Subcutaneous abdominal adipose tissue (tissue), 5 donors: ENCODE measurements around the gene MAOA.

Experiments used
- H3K27ac ChIP-seq: one replicate; pipeline ENCODE4 v1.7.0; 2013; ENCODE audit warnings: low read depth, mild to moderate bottlenecking, inconsistent platforms, low read length, moderate library complexity
- H3K27me3 ChIP-seq, 5 donors: one replicate each; pipeline ENCODE4 v1.7.0; 2013; ENCODE audit warnings: low read length in 5 of 5, inconsistent platforms in 1 of 5; ENCODE audit not compliant: control insufficient read depth in 5 of 5, insufficient read depth in 4 of 5
- H3K36me3 ChIP-seq, 5 donors: one replicate each; pipeline ENCODE4 v1.7.0; 2013; ENCODE audit warnings: low read length in 5 of 5; ENCODE audit not compliant: control insufficient read depth in 5 of 5, insufficient read depth in 5 of 5
- H3K4me1 ChIP-seq, 5 donors: one replicate each; pipeline ENCODE4 v1.7.0; 2013; ENCODE audit warnings: low read length in 5 of 5, mild to moderate bottlenecking in 3 of 5, moderate library complexity in 1 of 5; ENCODE audit not compliant: control insufficient read depth in 5 of 5, insufficient read depth in 5 of 5
- H3K4me3 ChIP-seq, 5 donors: one replicate each; pipeline ENCODE4 v1.7.0; 2013; ENCODE audit warnings: low read length in 5 of 5, low read depth in 1 of 5
- H3K9ac ChIP-seq, 5 donors: one replicate each; pipeline ENCODE4 v1.7.0; 2013; ENCODE audit warnings: low read length in 5 of 5, mild to moderate bottlenecking in 4 of 5, moderate library complexity in 3 of 5
- H3K9me3 ChIP-seq, 5 donors: one replicate each; pipeline ENCODE4 v1.7.0; 2013; ENCODE audit warnings: low read length in 5 of 5; ENCODE audit not compliant: control insufficient read depth in 5 of 5
- donor health status: healthy.
- donor health status: healthy.
- donor health status: healthy.
- donor health status: healthy.
- donor health status: healthy.

MAOA gene

GRCh38 chrX:43679058-43679457 lies 23.0 kb downstream of the MAOA start:
- Histone ChIP-seq H3K4me1 (peaks cover 0 to 26% (median 14%) of the 10 kb centered on the region in 5 donors), H3K9me3 (no peaks in the 10 kb centered on the region), H3K36me3 (peaks cover 0 to 4% (median 0%) of the 10 kb centered on the region in 5 donors), H3K9ac (peak overlapping the region in 1 of 5 donors; percentile 16), H3K4me3 (no peak overlapping the region), H3K27ac (peak overlapping the region; percentile 69), H3K27me3 (peaks cover 0 to 3% (median 0%) of the 10 kb centered on the region in 5 donors)

DNA sequence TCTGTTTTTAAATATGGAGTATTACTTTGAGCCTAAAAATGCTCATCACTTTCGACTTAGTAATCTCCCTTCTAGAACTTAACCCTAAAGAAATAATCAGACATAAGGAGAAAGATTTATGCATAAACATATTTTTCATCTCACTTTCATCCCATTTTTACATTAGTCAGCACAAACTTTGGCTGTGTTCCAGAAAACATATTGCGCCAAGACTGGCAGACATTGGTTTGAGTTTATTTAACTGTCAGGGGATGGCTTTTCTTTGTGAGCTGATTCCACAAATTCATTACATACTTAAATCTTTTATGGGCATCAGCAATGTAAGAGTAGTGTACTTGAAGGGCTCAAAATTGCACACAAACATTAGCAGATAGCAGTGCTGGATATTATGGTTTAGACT lies 23.7 kb downstream of the MAOA start:
- no peak overlapping the region for H3K9ac ChIP-seq
- peaks cover 0 to 31% (median 14%) of the 10 kb centered on the region in 5 donors for H3K4me1 ChIP-seq
- H3K9me3 ChIP-seq: no peaks in the 10 kb centered on the region
- peaks cover 0 to 5% (median 4%) of the 10 kb centered on the region in 5 donors for H3K36me3 ChIP-seq
- no peak overlapping the region for H3K4me3 ChIP-seq
- H3K27ac ChIP-seq: peak overlapping the region; percentile 69
- peaks cover 0 to 3% (median 0%) of the 10 kb centered on the region in 5 donors for H3K27me3 ChIP-seq

DNA sequence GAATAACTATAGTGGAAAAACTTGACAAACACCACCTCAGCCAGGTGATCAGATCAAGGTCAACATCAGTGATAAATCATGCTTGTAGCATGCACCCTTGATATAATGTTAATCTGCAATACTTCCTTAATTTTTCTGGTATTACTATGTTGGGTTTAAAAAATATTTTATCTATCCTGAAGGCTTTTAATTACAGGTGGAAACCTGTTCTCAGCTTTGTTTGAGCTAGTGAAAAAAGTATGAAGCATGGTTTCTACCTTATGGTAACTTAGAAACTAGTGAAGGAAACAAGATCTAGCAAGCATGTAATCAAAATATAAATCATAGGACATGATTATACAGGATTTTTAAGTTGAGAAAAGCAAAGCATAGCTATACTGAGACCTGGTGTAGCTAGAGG lies 26.6 kb downstream of the MAOA start:
- Histone ChIP-seq H3K9me3 (no peaks in the 10 kb centered on the region), H3K36me3 (peaks cover 4 to 23% (median 6%) of the 10 kb centered on the region in 5 donors), H3K9ac (no peak overlapping the region), H3K4me1 (peaks cover 0 to 24% (median 7%) of the 10 kb centered on the region in 5 donors), H3K27me3 (peaks cover 0 to 4% (median 0%) of the 10 kb centered on the region in 5 donors), H3K4me3 (no peak overlapping the region), H3K27ac (peak overlapping the region; percentile 39)

DNA sequence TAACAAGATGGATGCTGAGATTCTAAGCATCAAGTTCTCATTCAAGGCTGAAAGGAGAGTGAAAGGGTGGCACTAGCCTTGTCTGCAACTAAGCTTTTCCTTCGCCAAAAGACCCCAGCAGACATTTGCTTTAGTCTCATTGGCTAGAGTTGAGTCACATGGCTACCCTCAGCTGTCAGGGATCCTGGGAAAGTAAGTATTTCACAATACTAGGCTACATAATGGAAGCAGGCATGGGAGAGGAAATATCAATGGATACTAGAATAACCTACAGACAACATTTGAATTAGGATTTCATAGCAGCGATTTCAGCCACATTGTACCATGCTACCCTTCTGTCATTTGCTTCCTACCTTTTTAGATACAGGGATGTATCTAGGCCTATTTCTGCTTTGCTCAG lies 29.1 kb downstream of the MAOA start:
- no peak overlapping the region for H3K9ac ChIP-seq
- no peak overlapping the region for H3K4me3 ChIP-seq
- H3K27ac ChIP-seq: no peak overlapping the region
- H3K4me1 ChIP-seq: peaks cover 0 to 10% (median 2%) of the 10 kb centered on the region in 5 donors
- peaks cover 4 to 23% (median 6%) of the 10 kb centered on the region in 5 donors for H3K36me3 ChIP-seq
- peaks cover 0 to 4% (median 0%) of the 10 kb centered on the region in 5 donors for H3K27me3 ChIP-seq
- H3K9me3 ChIP-seq: no peaks in the 10 kb centered on the region

- peaks cover 4 to 23% (median 6%) of the 10 kb centered on the region in 5 donors for H3K36me3 ChIP-seq
- H3K4me1 ChIP-seq: peaks cover under 1 to 17% (median 6%) of the 10 kb centered on the region in 5 donors
- no peak overlapping the region for H3K9ac ChIP-seq
- H3K4me3 ChIP-seq: no peak overlapping the region
- H3K27me3 ChIP-seq: peaks cover 0 to 4% (median 2%) of the 10 kb centered on the region in 5 donors
- no peak overlapping the region for H3K27ac ChIP-seq
- H3K9me3 ChIP-seq: no peaks in the 10 kb centered on the region
These were observed 32.5 kb downstream of the MAOA start for GRCh38 chrX:43688586-43688985.

DNA sequence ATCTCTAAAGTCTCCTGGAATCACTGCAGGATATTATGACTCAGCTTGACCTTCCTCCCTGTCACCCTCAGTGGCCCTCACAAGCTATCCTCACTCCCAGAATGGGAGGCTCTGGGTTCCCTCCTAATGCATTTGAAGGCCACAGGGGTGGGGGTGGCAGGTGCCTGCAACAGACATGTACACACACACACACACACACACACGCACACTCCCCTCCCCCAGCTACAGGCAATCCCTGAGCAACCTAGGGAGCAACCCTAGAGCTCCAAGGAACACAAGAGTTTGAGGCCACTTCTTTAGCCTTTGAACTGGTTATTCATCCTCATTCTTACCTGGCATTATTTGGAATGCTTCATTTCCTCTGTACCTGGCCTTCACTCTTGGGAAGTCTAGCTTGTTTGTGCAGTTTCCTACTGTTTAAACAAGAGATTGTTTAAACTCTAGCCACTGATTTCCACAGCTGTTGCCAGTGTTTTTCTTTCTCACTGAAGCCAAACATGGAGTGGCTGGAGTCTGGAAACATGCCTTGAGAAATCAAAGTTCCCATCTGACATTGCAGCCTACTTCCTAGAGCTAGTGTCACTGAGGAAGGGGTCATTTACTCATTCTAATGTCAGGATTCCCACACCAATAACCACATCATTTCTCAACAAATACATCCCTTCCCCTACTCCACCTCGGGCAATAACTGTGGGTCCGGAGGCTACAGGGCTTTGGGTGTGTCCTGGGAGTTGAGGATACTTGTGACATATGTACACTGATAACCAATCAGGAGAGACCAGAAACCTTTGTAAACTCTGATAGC lies 37.7 kb downstream of the MAOA start:
- no peaks in the 10 kb centered on the region for H3K9me3 ChIP-seq
- peak overlapping the region in 1 of 5 donors; percentile 53 for H3K9ac ChIP-seq
- H3K27me3 ChIP-seq: peaks cover 0 to 4% (median 0%) of the 10 kb centered on the region in 5 donors
- H3K36me3 ChIP-seq: peaks cover 0 to 8% (median 0%) of the 10 kb centered on the region in 5 donors
- peak overlapping the region; percentile 92 for H3K27ac ChIP-seq
- H3K4me3 ChIP-seq: no peak overlapping the region
- peaks cover 4 to 23% (median 15%) of the 10 kb centered on the region in 5 donors for H3K4me1 ChIP-seq

- no peak overlapping the region for H3K4me3 ChIP-seq
- H3K9ac ChIP-seq: no peak overlapping the region
- H3K27ac ChIP-seq: peak overlapping the region; percentile 88
- peaks cover 0 to 8% (median 0%) of the 10 kb centered on the region in 5 donors for H3K27me3 ChIP-seq
- peaks cover 0 to 30% (median 26%) of the 10 kb centered on the region in 5 donors for H3K4me1 ChIP-seq
- H3K36me3 ChIP-seq: peaks cover 0 to 4% (median 0%) of the 10 kb centered on the region in 5 donors
- no peaks in the 10 kb centered on the region for H3K9me3 ChIP-seq
These were observed 43.4 kb downstream of the MAOA start for GRCh38 chrX:43699475-43699874.

DNA sequence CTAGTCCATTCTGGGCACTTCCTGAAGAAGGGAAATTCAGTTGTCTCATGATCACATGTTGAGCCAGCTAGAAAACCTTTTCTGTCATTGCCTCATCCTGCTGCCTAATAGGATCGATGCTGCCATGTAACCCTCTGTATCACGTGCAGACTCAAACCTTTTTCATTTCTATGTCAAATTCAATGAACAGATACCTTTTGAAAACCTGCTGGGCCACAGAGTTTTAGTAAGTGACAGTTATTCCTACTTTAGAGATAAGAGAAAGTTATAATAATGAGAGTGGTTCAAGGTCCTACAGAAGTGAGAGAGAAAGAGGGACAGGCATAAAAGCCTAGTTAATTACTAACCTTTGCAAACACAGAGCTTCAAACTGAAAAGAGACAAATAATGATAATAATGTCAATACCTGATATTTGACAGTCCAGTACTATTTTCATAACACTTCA lies 46.0 kb downstream of the MAOA start:
- peak overlapping the region; percentile 88 for H3K27ac ChIP-seq
- no peak overlapping the region for H3K4me3 ChIP-seq
- H3K9ac ChIP-seq: peak overlapping the region in 1 of 5 donors; percentile 53
- peaks cover 0 to 8% (median 0%) of the 10 kb centered on the region in 5 donors for H3K27me3 ChIP-seq
- no peaks in the 10 kb centered on the region for H3K9me3 ChIP-seq
- H3K36me3 ChIP-seq: no peaks in the 10 kb centered on the region
- peaks cover 0 to 30% (median 26%) of the 10 kb centered on the region in 5 donors for H3K4me1 ChIP-seq

DNA sequence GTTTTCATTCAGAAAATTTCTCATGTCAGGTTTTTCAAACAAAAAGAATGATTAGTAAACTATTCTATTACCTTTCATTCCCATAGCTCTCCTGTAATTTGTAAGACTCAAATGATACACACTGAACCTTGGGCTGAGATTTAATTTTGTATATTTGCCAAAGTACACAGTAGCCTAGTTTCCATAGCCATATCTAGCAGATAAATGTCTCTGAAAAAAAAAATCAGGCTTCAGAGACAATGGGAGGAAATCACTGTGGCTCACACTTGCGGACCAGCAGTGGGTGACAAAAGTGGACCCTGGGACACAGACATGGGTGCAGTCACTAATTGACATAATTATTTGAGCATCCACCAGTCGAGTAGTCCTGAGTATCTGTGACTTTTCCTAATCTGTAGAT lies 46.6 kb downstream of the MAOA start:
- Histone ChIP-seq H3K9me3 (no peaks in the 10 kb centered on the region), H3K27me3 (peaks cover 0 to 8% (median 0%) of the 10 kb centered on the region in 5 donors), H3K4me1 (peaks cover 0 to 32% (median 30%) of the 10 kb centered on the region in 5 donors), H3K9ac (peak overlapping the region in 1 of 5 donors; percentile 53), H3K27ac (peak overlapping the region; percentile 88), H3K4me3 (no peak overlapping the region), H3K36me3 (no peaks in the 10 kb centered on the region)

DNA sequence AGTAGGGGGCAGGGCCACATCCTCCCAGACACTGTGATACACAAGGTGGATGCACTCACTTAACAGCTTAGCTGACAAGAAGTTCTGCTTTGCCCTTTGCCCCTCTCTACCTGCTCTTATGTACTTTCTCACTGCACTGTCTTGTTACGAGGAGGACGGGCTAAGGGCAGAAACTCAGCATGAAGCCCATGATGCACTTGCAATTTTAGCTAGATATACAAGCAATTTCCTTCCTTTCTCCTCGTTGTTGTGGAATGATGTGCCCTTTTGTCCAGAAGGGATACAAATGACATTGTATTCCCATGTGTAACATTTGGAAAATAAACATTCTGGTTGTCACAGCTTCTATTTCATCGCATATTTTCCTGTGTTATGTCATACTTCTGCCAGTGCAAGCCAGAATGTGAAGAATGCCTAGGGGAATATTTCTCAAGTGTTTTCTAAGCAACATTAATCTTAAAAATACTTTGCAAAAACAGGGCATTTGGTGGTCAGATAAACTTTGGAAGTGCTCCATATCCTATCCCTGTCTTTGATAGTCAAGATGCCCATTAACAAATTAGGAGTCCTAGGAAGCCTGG lies 47.2 kb downstream of the MAOA start:
- no peaks in the 10 kb centered on the region for H3K9me3 ChIP-seq
- no peaks in the 10 kb centered on the region for H3K36me3 ChIP-seq
- peaks cover 0 to 4% (median 0%) of the 10 kb centered on the region in 5 donors for H3K27me3 ChIP-seq
- H3K4me3 ChIP-seq: peak overlapping the region in 1 of 5 donors; percentile 7
- H3K27ac ChIP-seq: peak overlapping the region; percentile 88
- peaks cover 0 to 38% (median 32%) of the 10 kb centered on the region in 5 donors for H3K4me1 ChIP-seq
- peak overlapping the region in 1 of 5 donors; percentile 53 for H3K9ac ChIP-seq
